Ascending aorta (tissue), 2 donors: ENCODE measurements around the gene MMS19. TPM values are rescaled to one million over a fixed set of nuclear protein-coding genes. Genes with fewer than 3 reads are reported as not detected.
A peak's percentile ranks its signal among the peaks of the same experiment; 100 is the strongest.
"Not testable (repeated sequence)": the region's sequence is repeated elsewhere in the genome, so short reads cannot be mapped to it uniquely, and the experiment has no call there.

ENCODE experiments used
- DNase-seq, 2 donors: peaks; one replicate each; pipeline ENCODE4 v3.0.0-alpha.2; 2019; ENCODE audit warnings: low spot score in 2 of 2
- H3K27ac ChIP-seq, 2 donors: fragments of 200-600 bp; sonication (generic); one replicate each; pipeline ENCODE4 v1.5.1; 2016 to 2017; ENCODE audit warnings: mild to moderate bottlenecking in 1 of 2
- H3K27me3 ChIP-seq: fragments of 200-600 bp; sonication (generic); one replicate; pipeline ENCODE4 v1.5.1; 2017
- H3K36me3 ChIP-seq, 2 donors: fragments of 200-600 bp; sonication (generic); one replicate each; pipeline ENCODE4 v1.5.1; 2016
- H3K4me1 ChIP-seq, 2 donors: fragments of 200-600 bp; sonication (generic); one replicate each; pipeline ENCODE4 v1.5.1; 2016 to 2017; ENCODE audit warnings: mild to moderate bottlenecking in 1 of 2
- H3K4me3 ChIP-seq, 2 donors: fragments of 200-600 bp; sonication (generic); one replicate each; pipeline ENCODE4 v1.5.1; 2016 to 2017; ENCODE audit warnings: mild to moderate bottlenecking in 1 of 2
- H3K9me3 ChIP-seq, 2 donors: fragments of 200-600 bp; sonication (generic); one replicate each; pipeline ENCODE4 v1.5.1; 2016
- CTCF ChIP-seq, 3 experiments: fragments of 200-600 bp in 2 of 3; fragments of 450-650 bp in 1 of 3; sonication (generic) in 2 of 3; IDR thresholded peaks; one replicate each; pipeline ENCODE4 v1.5.1; 2016 to 2019; ENCODE audit warnings: antibody characterized with exemption in 3 of 3, mild to moderate bottlenecking in 1 of 3, moderate library complexity in 1 of 3
- intact Hi-C: fragments of 100-400 bp; cut with DNase I; formaldehyde crosslinking; loops from one replicate; pipeline ENCODE4 v1.15.1; 2023
- total RNA-seq: library from RNA; depleted of rRNA; stranded (reverse); fragments of >200 nt; gene quantifications from one replicate; pipeline ENCODE4 v1.1.0, GENCODE V29; 2016

MMS19 gene
- total RNA-seq, 1 donor from 2014 or later: 34.0 TPM

- no peak for DNase-seq
- peak overlapping the region; percentile 75 to 97 for H3K4me3 ChIP-seq
- peaks cover 18 to 30% of the 10 kb centered on the region in 2 donors for H3K36me3 ChIP-seq
- H3K27ac ChIP-seq: no peak overlapping the region
- H3K27me3 ChIP-seq: no peaks in the 10 kb centered on the region
- TF ChIP-seq CTCF (IDR thresholded peaks at IDR 0.05): no peak
- H3K4me1 ChIP-seq: peaks cover 9 to 17% of the 10 kb centered on the region in 2 donors
- H3K9me3 ChIP-seq: no peaks in the 10 kb centered on the region
- intact Hi-C loops: loop anchor here (2.0 to 10.0 kb wide), 6 partner anchors 19 to 307 kb away; partner anchors contain the start of genes ARHGAP19, EXOSC1, MMS19 and MORN4
Observed at GRCh38 chr10:97427571-97428179, 70.5 kb downstream of the MMS19 start.

- H3K9me3 ChIP-seq: no peaks in the 10 kb centered on the region
- H3K4me1 ChIP-seq: peaks cover 9 to 17% of the 10 kb centered on the region in 2 donors
- H3K4me3 ChIP-seq: peak overlapping the region; percentile 75 to 97
- no peak for DNase-seq
- intact Hi-C loops: loop anchor here (2.0 to 10.0 kb wide), 6 partner anchors 20 to 308 kb away; partner anchors contain the start of genes ARHGAP19, EXOSC1, MMS19 and MORN4
- peaks cover 15 to 28% of the 10 kb centered on the region in 2 donors for H3K36me3 ChIP-seq
- peak overlapping the region; percentile 80 to 89 for H3K27ac ChIP-seq
- no peaks in the 10 kb centered on the region for H3K27me3 ChIP-seq
- no peak for TF ChIP-seq CTCF (IDR thresholded peaks at IDR 0.05)
Observed at GRCh38 chr10:97426776-97427570, 71.2 kb downstream of the MMS19 start.

- peak; percentile 60 to 72 (median 69) for TF ChIP-seq CTCF (IDR thresholded peaks at IDR 0.05)
- DNase-seq: peak; percentile 85 to 97
- H3K4me1 ChIP-seq: peaks cover 9 to 17% of the 10 kb centered on the region in 2 donors
- peak within 1 kb of the TSS; percentile 75 to 97 for H3K4me3 ChIP-seq
- H3K27me3 ChIP-seq: no peaks in the 10 kb centered on the region
- intact Hi-C loops: loop anchor here (2.0 to 10.0 kb wide), 6 partner anchors 21 to 309 kb away; partner anchors contain the start of genes ARHGAP19, EXOSC1, MMS19 and MORN4
- H3K36me3 ChIP-seq: peaks cover 7 to 20% of the 10 kb centered on the region in 2 donors
- peak within 1 kb of the TSS; percentile 86 to 89 for H3K27ac ChIP-seq
- H3K9me3 ChIP-seq: no peaks in the 10 kb centered on the region
Observed at GRCh38 chr10:97425964-97426775, 72.1 kb downstream of the MMS19 start, which contains the start of gene PGAM1. TSS of gene PGAM1 (plus strand) at chr10:97426191. CDS start at chr10:97426308, 117 bp downstream.

GRCh38 chr10:97423757-97424098 is 74.5 kb downstream of the MMS19 start:
- intact Hi-C loops: loop anchor here (10.0 kb wide), 1 partner anchor 311 kb away; the partner anchor contains the start of gene ZFYVE27

GRCh38 chr10:97416565-97416964 is 81.7 kb downstream of the MMS19 start:
- Histone ChIP-seq H3K27me3 (no peaks in the 10 kb centered on the region), H3K4me3 (no peak overlapping the region), H3K4me1 (no peaks in the 10 kb centered on the region), H3K36me3 (no peaks in the 10 kb centered on the region), H3K9me3 (no peaks in the 10 kb centered on the region), H3K27ac (no peak overlapping the region)
- intact Hi-C loops: no loop called here
- no peak for TF ChIP-seq CTCF (IDR thresholded peaks at IDR 0.05)
- no peak for DNase-seq

More at GRCh38 chr10:97423757-97424098, 74.5 kb downstream of the MMS19 start:
- H3K27ac ChIP-seq, H3K27me3 ChIP-seq, H3K9me3 ChIP-seq, H3K4me3 ChIP-seq, DNase-seq, H3K36me3 ChIP-seq: not testable (repeated sequence)
- peaks cover 9 to 17% of the 10 kb centered on the region in 2 donors for H3K4me1 ChIP-seq
